ENCODE results near the gene CGNL1.

The CGNL1 gene

GRCh38 chr15:57375827-57376695, at the start of gene CGNL1:
TSS of gene CGNL1 (plus strand) at chr15:57376505. CDS start at chr15:57438000, 61,495 bp downstream.
- DNase-seq = no peak

- no peak for DNase-seq
Measured at GRCh38 chr15:57327985-57328471, 48.3 kb upstream of the CGNL1 start.

GRCh38 chr15:57328479-57328878, 47.8 kb upstream of the CGNL1 start:
- DNase-seq = no peak

GRCh38 chr15:57328897-57329296, 47.4 kb upstream of the CGNL1 start:
- DNase-seq = no peak

- DNase-seq = no peak
Measured at GRCh38 chr15:57329582-57330367, 46.5 kb upstream of the CGNL1 start.

GRCh38 chr15:57330619-57331340, 45.5 kb upstream of the CGNL1 start:
- no peak for DNase-seq

GRCh38 chr15:57332326-57332725, 44.0 kb upstream of the CGNL1 start:
- DNase-seq = no peak

- DNase-seq = no peak
Measured at GRCh38 chr15:57333487-57333886, 42.8 kb upstream of the CGNL1 start.

GRCh38 chr15:57334257-57334656, 42.0 kb upstream of the CGNL1 start:
- no peak for DNase-seq

- no peak for DNase-seq
Measured at GRCh38 chr15:57335293-57335715, 41.0 kb upstream of the CGNL1 start.

- no peak for DNase-seq
Measured at GRCh38 chr15:57335719-57336118, 40.6 kb upstream of the CGNL1 start.

- DNase-seq = no peak
Measured at GRCh38 chr15:57337868-57338411, 38.4 kb upstream of the CGNL1 start.

- DNase-seq = no peak
Measured at GRCh38 chr15:57339321-57339720, 37.0 kb upstream of the CGNL1 start.

- no peak for DNase-seq
Measured at GRCh38 chr15:57340682-57341259, 35.5 kb upstream of the CGNL1 start.

- no peak for DNase-seq
Measured at GRCh38 chr15:57343048-57343447, 33.3 kb upstream of the CGNL1 start.

GRCh38 chr15:57343498-57343897, 32.8 kb upstream of the CGNL1 start:
- no peak for DNase-seq

- DNase-seq = no peak
Measured at GRCh38 chr15:57344282-57344681, 32.0 kb upstream of the CGNL1 start.

- no peak for DNase-seq
Measured at GRCh38 chr15:57345584-57345983, 30.7 kb upstream of the CGNL1 start.

GRCh38 chr15:57348081-57348480, 28.2 kb upstream of the CGNL1 start:
- DNase-seq = no peak

GRCh38 chr15:57352535-57353316, 23.6 kb upstream of the CGNL1 start:
- DNase-seq = no peak

- no peak for DNase-seq
Measured at GRCh38 chr15:57353317-57353804, 22.9 kb upstream of the CGNL1 start.
